ENCODE results near the gene TALDO1. TPM values are rescaled to one million over a fixed set of nuclear protein-coding genes. Genes with fewer than 3 reads are reported as not detected.
A peak's percentile ranks its signal among the peaks of the same experiment; 100 is the strongest.

The TALDO1 gene
- total RNA-seq, 1 experiment from 2014 or later = 379 TPM

GRCh38 chr11:778976-779954, 32.0 kb downstream of the TALDO1 start:
- CTCF ChIA-PET = interaction anchor here (0.6 kb wide), 1 partner anchor 68 kb away, joined by 3 read pairs; no protein-coding TSS in a partner anchor
- Mint-ChIP-seq H3K27ac (ENCODE audit: unreplicated experiment) (no peak overlapping the region), H3K27me3 (ENCODE audit: unreplicated experiment) (no peaks in the 10 kb centered on the region), H3K9me3 (ENCODE audit: low read depth, unreplicated experiment) (no peaks in the 10 kb centered on the region), H3K4me1 (ENCODE audit: low read depth, unreplicated experiment) (peaks cover 13% of the 10 kb centered on the region), H3K36me3 (ENCODE audit: insufficient read depth, unreplicated experiment) (peaks cover 63% of the 10 kb centered on the region), H3K4me3 (ENCODE audit: low read depth, unreplicated experiment) (no peak overlapping the region)
- no peak for DNase-seq
- TF ChIP-seq CTCF (IDR thresholded peaks at IDR 0.05; ENCODE audit: unreplicated experiment) = no peak
- TSS peak; percentile 10 for BruUV-seq (replicated peaks)
- intact Hi-C loops (cut with micrococcal nuclease; ENCODE audit: unreplicated experiment) = no loop called here

DNA sequence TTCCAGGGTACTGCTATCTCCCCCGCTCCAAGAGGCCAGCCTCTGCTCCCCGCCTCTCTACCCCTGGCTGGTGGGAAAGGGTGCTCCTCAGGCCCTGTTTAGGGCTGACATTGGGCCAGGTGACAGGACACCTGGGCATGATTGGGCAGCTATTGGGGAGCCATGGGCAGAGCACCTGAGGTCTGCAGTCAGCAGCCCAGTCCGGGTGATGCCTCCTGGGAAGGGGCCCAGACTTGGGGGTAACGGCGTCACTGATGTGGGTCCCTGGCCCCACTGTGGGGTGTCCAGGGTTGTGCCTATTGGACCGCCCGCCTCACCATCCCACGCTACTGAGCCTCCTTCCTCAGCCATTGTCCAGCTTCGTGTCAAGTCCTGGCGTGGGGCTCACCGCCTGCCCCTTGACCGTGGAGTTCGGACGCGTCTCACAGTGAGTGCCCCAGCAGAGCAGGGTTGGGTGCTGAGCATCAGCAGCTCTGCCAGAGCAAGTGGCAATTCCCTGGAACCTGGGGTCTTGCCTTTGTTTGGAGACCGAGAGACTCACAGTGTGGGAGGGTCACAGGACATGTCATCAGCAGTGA, 32.8 kb downstream of the TALDO1 start:
- Mint-ChIP-seq H3K27me3 (ENCODE audit: unreplicated experiment) (no peaks in the 10 kb centered on the region), H3K4me3 (ENCODE audit: low read depth, unreplicated experiment) (no peak overlapping the region), H3K4me1 (ENCODE audit: low read depth, unreplicated experiment) (peaks cover 10% of the 10 kb centered on the region), H3K27ac (ENCODE audit: unreplicated experiment) (no peak overlapping the region), H3K36me3 (ENCODE audit: insufficient read depth, unreplicated experiment) (peaks cover 66% of the 10 kb centered on the region), H3K9me3 (ENCODE audit: low read depth, unreplicated experiment) (no peaks in the 10 kb centered on the region)
- BruUV-seq (replicated peaks) = no TSS peak
- no peak for DNase-seq
- CTCF ChIA-PET = no interaction called here
- no peak for TF ChIP-seq CTCF (IDR thresholded peaks at IDR 0.05; ENCODE audit: unreplicated experiment)
- intact Hi-C loops (cut with micrococcal nuclease; ENCODE audit: unreplicated experiment) = no loop called here

DNA sequence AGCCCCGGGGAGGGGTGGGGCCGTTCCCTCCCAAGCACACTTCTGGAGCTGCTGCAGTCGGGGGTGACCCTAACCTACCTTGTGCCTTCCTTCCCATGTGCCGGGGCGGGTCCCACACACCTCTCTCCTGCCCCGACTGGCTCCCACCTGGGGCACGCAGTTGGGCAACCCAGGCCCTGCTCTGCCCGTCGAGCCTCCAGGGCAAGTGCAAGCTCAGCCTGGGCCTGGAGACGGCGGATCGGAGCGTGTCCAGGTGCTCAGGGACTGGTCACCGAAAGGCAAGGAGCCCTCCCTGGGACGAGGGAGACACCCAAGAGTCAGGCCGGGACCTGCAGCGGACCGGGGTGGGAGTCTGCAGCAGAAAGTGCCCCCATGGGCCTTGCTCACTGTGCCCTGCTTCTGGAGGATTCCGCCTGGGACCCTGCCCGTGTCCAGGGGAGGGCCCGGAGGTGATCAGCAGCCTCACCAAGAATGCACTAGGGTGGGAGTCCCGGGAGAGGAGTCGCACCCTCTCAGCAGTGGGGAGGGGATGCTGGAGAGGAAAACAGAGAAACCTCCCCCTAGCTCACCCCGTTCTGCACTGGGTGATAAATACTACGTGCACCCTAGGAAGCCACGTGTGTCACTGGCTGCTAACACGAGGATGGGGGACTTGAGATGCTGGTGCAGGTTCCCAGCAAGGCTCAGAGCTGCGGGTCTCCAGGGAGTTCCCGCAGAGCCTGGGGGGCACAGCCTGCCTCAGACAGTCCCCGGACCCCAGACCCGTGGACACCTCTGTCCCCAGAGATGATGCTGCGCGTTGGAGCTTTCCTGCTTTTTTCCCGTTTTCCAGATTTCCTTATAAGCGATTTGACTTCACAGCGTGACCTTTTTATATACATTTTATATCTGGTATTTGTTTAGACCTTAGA, 35.3 kb downstream of the TALDO1 start:
- H3K27me3 Mint-ChIP-seq (ENCODE audit: unreplicated experiment) = no peaks in the 10 kb centered on the region
- no TSS peak for BruUV-seq (replicated peaks)
- intact Hi-C loops (cut with micrococcal nuclease; ENCODE audit: unreplicated experiment) = no loop called here
- H3K36me3 Mint-ChIP-seq (ENCODE audit: insufficient read depth, unreplicated experiment) = peaks cover 53% of the 10 kb centered on the region
- no peak for DNase-seq
- H3K9me3 Mint-ChIP-seq (ENCODE audit: low read depth, unreplicated experiment) = no peaks in the 10 kb centered on the region
- no peak overlapping the region for H3K4me3 Mint-ChIP-seq (ENCODE audit: low read depth, unreplicated experiment)
- no peak overlapping the region for H3K27ac Mint-ChIP-seq (ENCODE audit: unreplicated experiment)
- H3K4me1 Mint-ChIP-seq (ENCODE audit: low read depth, unreplicated experiment) = no peaks in the 10 kb centered on the region
- CTCF ChIA-PET = no interaction called here
- no peak for TF ChIP-seq CTCF (IDR thresholded peaks at IDR 0.05; ENCODE audit: unreplicated experiment)

- no TSS peak for BruUV-seq (replicated peaks)
- intact Hi-C loops (cut with micrococcal nuclease; ENCODE audit: unreplicated experiment) = no loop called here
- CTCF ChIA-PET = no interaction called here
Observed at GRCh38 chr11:783581-784015, 36.3 kb downstream of the TALDO1 start.

More at GRCh38 chr11:783581-784015, 36.3 kb downstream of the TALDO1 start:
- Mint-ChIP-seq H3K4me3 (ENCODE audit: low read depth, unreplicated experiment) (no peak overlapping the region), H3K9me3 (ENCODE audit: low read depth, unreplicated experiment) (no peaks in the 10 kb centered on the region), H3K36me3 (ENCODE audit: insufficient read depth, unreplicated experiment) (peaks cover 45% of the 10 kb centered on the region), H3K4me1 (ENCODE audit: low read depth, unreplicated experiment) (no peaks in the 10 kb centered on the region), H3K27ac (ENCODE audit: unreplicated experiment) (no peak overlapping the region), H3K27me3 (ENCODE audit: unreplicated experiment) (no peaks in the 10 kb centered on the region)
- DNase-seq = no peak
- TF ChIP-seq CTCF (IDR thresholded peaks at IDR 0.05; ENCODE audit: unreplicated experiment) = no peak
